B cell (primary cell): ENCODE measurements around the gene TMA7. TPM values are rescaled to one million over a fixed set of nuclear protein-coding genes. Genes with fewer than 3 reads are reported as not detected.

Experiments
- ATAC-seq: fragments of 200-7000 bp; cut with Tn5 transposase; one replicate; pipeline ENCODE4 v1.10.0; 2021; ENCODE audit warnings: low read depth, mild to moderate bottlenecking, moderate number of reproducible peaks, moderate library complexity
- CTCF ChIA-PET: fragments of 350-600 bp; sonication (Branson Sonifier 250); formaldehyde crosslinking; loops from one replicate; lab custom pipeline; 2021; ENCODE audit warnings: antibody characterized with exemption, inconsistent platforms; lab: Charles Lee
- POLR2A ChIA-PET: fragments of 350-600 bp; sonication (Branson Sonifier 250); formaldehyde crosslinking; loops from one replicate; lab custom pipeline; 2021; ENCODE audit warnings: antibody characterized with exemption; lab: Charles Lee
- DNase-seq: peaks from one replicate; pipeline ENCODE4 v3.0.0; 2013
- H2AFZ ChIP-seq: 2 replicates; pipeline ENCODE4 v1.6.1; 2012; ENCODE audit warnings: mild to moderate bottlenecking, low read depth, low read length; ENCODE audit not compliant: insufficient read depth, poor library complexity, severe bottlenecking
- H3K27ac ChIP-seq, 2 donors: 1 replicate in 1 of 2; 2 replicates in 1 of 2; pipeline ENCODE4 v1.5.1; 2012 to 2013; ENCODE audit warnings: low read length in 2 of 2, mild to moderate bottlenecking in 2 of 2, moderate library complexity in 1 of 2
- H3K27me3 ChIP-seq, 4 experiments: fragments of 200-600 bp in 1 of 4; sonication (generic) in 1 of 4; replicated peaks in 1 of 4; 1 replicate in 2 of 4; 2 replicates in 2 of 4; pipeline versions ENCODE4 v1.6.1 to v1.7.0; 2013 to 2016; ENCODE audit warnings: low read length in 3 of 4, mild to moderate bottlenecking in 2 of 4, mixed read lengths in 1 of 4, moderate library complexity in 1 of 4; ENCODE audit not compliant: insufficient read depth in 4 of 4, control insufficient read depth in 3 of 4; ENCODE audit errors: control extremely low read depth in 1 of 4
- H3K36me3 ChIP-seq, 2 experiments: replicated peaks in 1 of 2; 1 replicate in 1 of 2; 2 replicates in 1 of 2; pipeline versions ENCODE4 v1.6.1 to v1.7.1; 2013; ENCODE audit warnings: low read length in 1 of 2; ENCODE audit not compliant: insufficient read depth in 2 of 2, control insufficient read depth in 1 of 2; ENCODE audit errors: control extremely low read depth in 1 of 2, extremely low read depth in 1 of 2
- H3K4me1 ChIP-seq, 2 donors: fragments of 200-600 bp in 1 of 2; sonication (generic) in 1 of 2; 1 replicate in 1 of 2; 2 replicates in 1 of 2; pipeline versions ENCODE4 v1.5.1 to v1.6.1; 2013 to 2017; ENCODE audit warnings: low read length in 2 of 2; ENCODE audit not compliant: control insufficient read depth in 2 of 2, insufficient read depth in 2 of 2
- H3K4me2 ChIP-seq: replicated peaks from 2 replicates; pipeline ENCODE3; 2012; ENCODE audit warnings: mild to moderate bottlenecking, low read depth, low read length; ENCODE audit not compliant: poor library complexity, severe bottlenecking
- H3K4me3 ChIP-seq, 5 experiments: fragments of 200-600 bp in 1 of 5; sonication (generic) in 1 of 5; 1 replicate in 3 of 5; 2 replicates in 2 of 5; pipeline versions ENCODE4 v1.5.1 to v1.7.0; 2011 to 2016; ENCODE audit warnings: low read length in 4 of 5, mild to moderate bottlenecking in 4 of 5, low read depth in 2 of 5, control low read depth in 1 of 5, moderate library complexity in 1 of 5; ENCODE audit not compliant: insufficient read depth in 1 of 5; ENCODE audit errors: control extremely low read depth in 1 of 5, extremely low read depth in 1 of 5
- H3K79me2 ChIP-seq: fragments of 200-600 bp; sonication (generic); one replicate; pipeline ENCODE4 v1.6.0; 2016; ENCODE audit warnings: low read length; ENCODE audit not compliant: control insufficient read depth, insufficient read depth
- H3K9ac ChIP-seq: fragments of 200-600 bp; sonication (generic); 2 replicates; pipeline ENCODE4 v1.6.1; 2017; ENCODE audit warnings: mild to moderate bottlenecking, low read length, moderate library complexity
- H3K9me3 ChIP-seq, 3 donors: one replicate each; pipeline versions ENCODE4 v1.6.1 to v1.7.1; 2013; ENCODE audit warnings: low read length in 2 of 3; ENCODE audit not compliant: control insufficient read depth in 2 of 3, insufficient read depth in 1 of 3; ENCODE audit errors: control extremely low read depth in 1 of 3
- H4K20me1 ChIP-seq: 2 replicates; pipeline ENCODE4 v1.6.0; 2012; ENCODE audit warnings: mild to moderate bottlenecking, low read length; ENCODE audit not compliant: insufficient read depth, control insufficient read depth, poor library complexity, severe bottlenecking
- H3K27ac Mint-ChIP-seq: one replicate; pipeline ENCODE4 v1.8.0; 2021; ENCODE audit warnings: mixed read lengths
- H3K27me3 Mint-ChIP-seq: one replicate; pipeline ENCODE4 v1.8.0; 2021; ENCODE audit warnings: mixed read lengths
- H3K4me1 Mint-ChIP-seq: one replicate; pipeline ENCODE4 v1.8.0; 2021; ENCODE audit warnings: mixed read lengths
- H3K4me3 Mint-ChIP-seq: one replicate; pipeline ENCODE4 v1.8.0; 2021; ENCODE audit warnings: mixed read lengths
- H3K9me3 Mint-ChIP-seq: one replicate; pipeline ENCODE4 v1.8.0; 2022; ENCODE audit warnings: mixed read lengths; ENCODE audit not compliant: insufficient read depth
- EZH2 ChIP-seq: IDR thresholded peaks from 2 replicates; pipeline ENCODE4 v1.6.1; 2012; ENCODE audit warnings: borderline replicate concordance, low read depth, mild to moderate bottlenecking, moderate library complexity, low read length; ENCODE audit not compliant: insufficient read depth, poor library complexity, severe bottlenecking
- WGBS: methylation state at CpG from one replicate; pipeline ENCODE4 v1.1.5; 2013; ENCODE audit warnings: missing lambda C conversion rate; ENCODE audit not compliant: insufficient coverage; 5-methylcytosine and 5-hydroxymethylcytosine counted together
- intact Hi-C: fragments of 100-400 bp; cut with micrococcal nuclease; formaldehyde crosslinking; loops from one replicate; pipeline ENCODE4 v1.10.0; 2022
- polyA plus RNA-seq: library from polyadenylated mRNA; depleted of rRNA; stranded (reverse); fragments of >200 nt; gene quantifications from 2 replicates; pipeline ENCODE4 v1.2.3, GENCODE V29; 2012
- total RNA-seq, 2 donors: library from RNA; stranded (reverse); fragments of 120-200 nt in 1 of 2; gene quantifications; 1 replicate in 1 of 2; 2 replicates in 1 of 2; pipeline versions ENCODE4 v1.2.3 to v1.2.4, GENCODE V29; 2013 to 2022
- TF ChIP-seq, protein P1 (sequence below): fragments of 200-600 bp; IDR thresholded peaks from one replicate; pipeline ENCODE4 v1.8.0; 2022; ENCODE audit warnings: antibody characterized with exemption, mild to moderate bottlenecking

Gene TMA7
- total and polyA plus RNA-seq, 2 donors (not counting 1 experiment from before 2014, with no cell fraction given): 169 to 194 TPM

DNA sequence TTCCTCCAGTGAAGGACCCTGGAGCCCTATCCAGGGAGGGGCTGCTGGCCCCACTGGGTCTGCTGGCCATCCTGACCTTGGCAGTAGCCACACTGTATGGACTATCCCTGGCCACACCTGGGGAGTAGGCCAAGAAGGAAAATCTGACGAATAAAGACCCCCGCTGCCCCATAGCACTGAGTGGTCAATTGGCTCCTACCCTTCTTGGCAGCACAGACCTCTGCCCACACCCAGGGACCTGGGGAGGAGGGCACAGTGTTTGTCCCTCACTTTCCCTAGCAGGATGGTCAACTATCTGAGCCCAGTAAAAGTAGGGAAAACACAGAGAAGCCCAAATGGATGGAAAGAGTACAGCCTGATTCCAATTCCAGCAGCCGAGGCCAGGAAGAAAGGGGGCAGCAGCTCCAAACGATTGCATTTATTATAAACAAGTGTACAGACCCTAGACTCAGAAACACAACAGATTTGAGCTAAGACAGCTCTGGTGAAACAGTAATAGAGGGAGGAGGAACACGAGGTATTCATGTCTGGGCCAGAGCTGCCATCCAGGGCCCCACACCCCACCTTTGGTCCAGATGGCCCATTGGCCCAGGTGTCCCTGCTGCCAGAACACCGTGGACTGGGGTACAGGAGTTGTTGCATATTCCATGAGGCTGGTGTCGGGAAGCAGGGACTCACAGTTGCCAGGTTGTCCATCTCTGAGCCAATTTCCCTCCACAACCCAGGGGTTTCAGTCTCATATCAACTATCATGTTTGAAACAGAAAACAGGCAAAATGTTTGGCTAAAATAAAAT lies 27.6 kb downstream of the TMA7 start:
- Mint-ChIP-seq H3K4me1 (peaks cover 56% of the 10 kb centered on the region), H3K27me3 (no peaks in the 10 kb centered on the region), H3K4me3 (peak overlapping the region; percentile 94), H3K9me3 (no peaks in the 10 kb centered on the region), H3K27ac (peak overlapping the region; percentile 94)
- no peaks in the 10 kb centered on the region for H3K9me3 ChIP-seq
- no peak for TF ChIP-seq EZH2
- TF ChIP-seq, protein P1, sequence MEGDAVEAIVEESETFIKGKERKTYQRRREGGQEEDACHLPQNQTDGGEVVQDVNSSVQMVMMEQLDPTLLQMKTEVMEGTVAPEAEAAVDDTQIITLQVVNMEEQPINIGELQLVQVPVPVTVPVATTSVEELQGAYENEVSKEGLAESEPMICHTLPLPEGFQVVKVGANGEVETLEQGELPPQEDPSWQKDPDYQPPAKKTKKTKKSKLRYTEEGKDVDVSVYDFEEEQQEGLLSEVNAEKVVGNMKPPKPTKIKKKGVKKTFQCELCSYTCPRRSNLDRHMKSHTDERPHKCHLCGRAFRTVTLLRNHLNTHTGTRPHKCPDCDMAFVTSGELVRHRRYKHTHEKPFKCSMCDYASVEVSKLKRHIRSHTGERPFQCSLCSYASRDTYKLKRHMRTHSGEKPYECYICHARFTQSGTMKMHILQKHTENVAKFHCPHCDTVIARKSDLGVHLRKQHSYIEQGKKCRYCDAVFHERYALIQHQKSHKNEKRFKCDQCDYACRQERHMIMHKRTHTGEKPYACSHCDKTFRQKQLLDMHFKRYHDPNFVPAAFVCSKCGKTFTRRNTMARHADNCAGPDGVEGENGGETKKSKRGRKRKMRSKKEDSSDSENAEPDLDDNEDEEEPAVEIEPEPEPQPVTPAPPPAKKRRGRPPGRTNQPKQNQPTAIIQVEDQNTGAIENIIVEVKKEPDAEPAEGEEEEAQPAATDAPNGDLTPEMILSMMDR: no peak
- ChIA-PET CTCF (interaction anchor here (1.1 to 17.7 kb wide), 6 partner anchors 9 to 82 kb away, joined by 3 to 240 read pairs (median 8); partner anchors contain the start of gene SHISA5), POLR2A (interaction anchor here (0.6 to 2.6 kb wide), 6 partner anchors 9 to 227 kb away, joined by 3 to 20 read pairs (median 8); partner anchors contain the start of gene ZNF589)
- peak overlapping the region; percentile 96 to 99 for H3K27ac ChIP-seq
- ATAC-seq (no peak), DNase-seq (no peak)
- H3K4me2 ChIP-seq: peak overlapping the region; percentile 95
- peaks cover 77% of the 10 kb centered on the region for H3K79me2 ChIP-seq
- 85% methylated on average over 2 of the region's 7 CpGs for WGBS
- no peak overlapping the region for H2AFZ ChIP-seq
- peaks cover 0 to 37% of the 10 kb centered on the region in 2 experiments for H3K36me3 ChIP-seq
- H4K20me1 ChIP-seq: peaks cover 35% of the 10 kb centered on the region
- intact Hi-C loops: loop anchor here (10.0 kb wide), 1 partner anchor 217 kb away; the partner anchor contains the start of gene NCKIPSD
- no peaks in the 10 kb centered on the region for H3K27me3 ChIP-seq
- peaks cover 61 to 70% of the 10 kb centered on the region in 2 donors for H3K4me1 ChIP-seq
- H3K9ac ChIP-seq: peak overlapping the region; percentile 90
- peak overlapping the region in 4 of 5 experiments; percentile 82 to 92 (median 90) for H3K4me3 ChIP-seq

DNA sequence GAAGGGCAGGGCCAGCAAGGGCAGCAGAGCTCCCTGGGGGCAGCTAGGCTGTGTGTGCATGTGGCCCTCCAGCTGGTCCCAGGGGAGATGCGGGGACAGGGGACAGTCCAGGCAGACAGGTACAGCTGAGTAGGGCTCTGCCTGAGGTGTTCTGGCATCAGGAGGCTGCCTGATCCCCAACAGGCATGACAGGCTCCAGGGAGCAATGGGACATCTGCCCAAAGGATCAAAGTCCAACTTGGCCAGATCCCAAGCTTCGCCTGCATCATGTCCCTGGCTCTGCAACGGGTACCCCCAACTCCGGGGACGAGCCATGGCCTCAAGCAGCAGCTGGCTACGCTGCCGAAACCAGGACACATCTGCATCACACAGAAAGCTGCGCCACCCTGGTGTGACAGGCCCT lies 28.3 kb downstream of the TMA7 start:
- TF ChIP-seq EZH2: no peak
- TF ChIP-seq, protein P1: no peak
- peaks cover 64 to 74% of the 10 kb centered on the region in 2 donors for H3K4me1 ChIP-seq
- H3K79me2 ChIP-seq: peaks cover 80% of the 10 kb centered on the region
- DNase-seq (no peak), ATAC-seq (no peak)
- no peak overlapping the region for H2AFZ ChIP-seq
- no peak overlapping the region for H3K9ac ChIP-seq
- no peaks in the 10 kb centered on the region for H3K27me3 ChIP-seq
- peak overlapping the region in 1 of 2 donors; percentile 99 for H3K27ac ChIP-seq
- WGBS: 94% methylated on average over 8 of the region's 8 CpGs
- H3K4me2 ChIP-seq: peak overlapping the region; percentile 95
- no peaks in the 10 kb centered on the region for H3K27me3 Mint-ChIP-seq
- peak overlapping the region; percentile 94 for H3K4me3 Mint-ChIP-seq
- peaks cover 63% of the 10 kb centered on the region for H3K4me1 Mint-ChIP-seq
- no peaks in the 10 kb centered on the region for H3K9me3 Mint-ChIP-seq
- peaks cover 0 to 37% of the 10 kb centered on the region in 2 experiments for H3K36me3 ChIP-seq
- intact Hi-C loops: loop anchor here (10.0 kb wide), 1 partner anchor 216 kb away; the partner anchor contains the start of gene NCKIPSD
- CTCF ChIA-PET: interaction anchor here (0.8 to 17.7 kb wide), 4 partner anchors 8 to 39 kb away, joined by 3 to 240 read pairs (median 4); partner anchors contain the start of gene SHISA5
- H3K27ac Mint-ChIP-seq: peak overlapping the region; percentile 80
- peaks cover 35% of the 10 kb centered on the region for H4K20me1 ChIP-seq
- no peak overlapping the region for H3K4me3 ChIP-seq
- POLR2A ChIA-PET: no interaction called here
- no peaks in the 10 kb centered on the region for H3K9me3 ChIP-seq
